Limb (tissue), 2 donors: Measurements from ENCODE around the gene KCNK10.

Experiments used
- DNase-seq, 2 donors: peaks; one replicate each; pipeline ENCODE4 v3.0.0-alpha.2; 2016; ENCODE audit errors: extremely low spot score in 2 of 2

Gene KCNK10, protein sequence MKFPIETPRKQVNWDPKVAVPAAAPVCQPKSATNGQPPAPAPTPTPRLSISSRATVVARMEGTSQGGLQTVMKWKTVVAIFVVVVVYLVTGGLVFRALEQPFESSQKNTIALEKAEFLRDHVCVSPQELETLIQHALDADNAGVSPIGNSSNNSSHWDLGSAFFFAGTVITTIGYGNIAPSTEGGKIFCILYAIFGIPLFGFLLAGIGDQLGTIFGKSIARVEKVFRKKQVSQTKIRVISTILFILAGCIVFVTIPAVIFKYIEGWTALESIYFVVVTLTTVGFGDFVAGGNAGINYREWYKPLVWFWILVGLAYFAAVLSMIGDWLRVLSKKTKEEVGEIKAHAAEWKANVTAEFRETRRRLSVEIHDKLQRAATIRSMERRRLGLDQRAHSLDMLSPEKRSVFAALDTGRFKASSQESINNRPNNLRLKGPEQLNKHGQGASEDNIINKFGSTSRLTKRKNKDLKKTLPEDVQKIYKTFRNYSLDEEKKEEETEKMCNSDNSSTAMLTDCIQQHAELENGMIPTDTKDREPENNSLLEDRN

DNA sequence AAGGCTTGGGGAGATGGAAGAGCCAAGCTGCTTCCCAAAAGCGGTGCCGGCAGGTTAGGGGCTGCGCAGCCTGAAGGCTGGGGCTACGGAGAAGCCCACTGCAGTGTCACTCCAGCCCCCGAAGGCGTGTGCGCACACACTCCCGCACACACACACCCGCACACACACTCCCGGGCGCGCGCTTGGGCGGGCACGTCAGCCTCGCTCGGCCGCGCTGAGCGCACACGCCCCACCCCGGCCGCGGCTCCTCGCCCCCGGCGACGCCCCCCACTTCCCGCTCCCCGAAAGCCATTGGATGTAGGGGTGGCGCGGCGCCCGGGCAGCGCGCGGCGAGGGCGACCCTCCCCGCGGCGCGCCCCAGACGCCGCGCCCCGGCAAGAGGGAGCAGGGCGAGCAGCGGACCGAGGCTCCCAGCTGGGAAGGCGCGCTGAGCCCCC is at the start of gene KCNK10:
Gene KCNK10, minus strand, starts transcription at position 184 of the 437 bp plus-strand sequence. CDS start 471 bp downstream, outside the sequence.
- peak in 1 of 2 donors; percentile 74 for DNase-seq

- DNase-seq = no peak
These were observed 46.4 kb upstream of the KCNK10 start for GRCh38 chr14:88369496-88369895.

- DNase-seq = no peak
These were observed 41.8 kb upstream of the KCNK10 start for GRCh38 chr14:88364710-88365413.

GRCh38 chr14:88363644-88364043 is 40.6 kb upstream of the KCNK10 start:
- DNase-seq = no peak

DNA sequence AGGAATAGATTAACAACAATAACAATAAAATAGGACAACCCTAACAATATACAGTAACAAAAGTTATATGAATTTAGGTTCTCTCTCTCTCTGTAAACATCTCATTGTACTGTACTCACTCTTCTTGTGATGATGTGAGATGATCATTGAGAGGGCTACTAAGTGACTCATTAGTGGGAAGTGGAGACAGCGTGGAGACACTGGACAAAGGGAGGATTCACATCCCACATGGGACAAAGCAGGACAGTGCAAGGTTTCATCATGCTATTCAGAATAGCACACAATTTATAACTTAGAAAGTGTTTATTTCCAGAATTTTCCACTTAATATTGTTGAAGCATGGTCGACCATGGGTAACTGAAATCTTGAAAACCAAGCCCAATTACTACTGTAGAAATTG is 36.4 kb upstream of the KCNK10 start:
- no peak for DNase-seq

GRCh38 chr14:88354358-88354757 is 31.3 kb upstream of the KCNK10 start:
- no peak for DNase-seq

- no peak for DNase-seq
These were observed 29.6 kb upstream of the KCNK10 start for GRCh38 chr14:88352698-88353097.

DNA sequence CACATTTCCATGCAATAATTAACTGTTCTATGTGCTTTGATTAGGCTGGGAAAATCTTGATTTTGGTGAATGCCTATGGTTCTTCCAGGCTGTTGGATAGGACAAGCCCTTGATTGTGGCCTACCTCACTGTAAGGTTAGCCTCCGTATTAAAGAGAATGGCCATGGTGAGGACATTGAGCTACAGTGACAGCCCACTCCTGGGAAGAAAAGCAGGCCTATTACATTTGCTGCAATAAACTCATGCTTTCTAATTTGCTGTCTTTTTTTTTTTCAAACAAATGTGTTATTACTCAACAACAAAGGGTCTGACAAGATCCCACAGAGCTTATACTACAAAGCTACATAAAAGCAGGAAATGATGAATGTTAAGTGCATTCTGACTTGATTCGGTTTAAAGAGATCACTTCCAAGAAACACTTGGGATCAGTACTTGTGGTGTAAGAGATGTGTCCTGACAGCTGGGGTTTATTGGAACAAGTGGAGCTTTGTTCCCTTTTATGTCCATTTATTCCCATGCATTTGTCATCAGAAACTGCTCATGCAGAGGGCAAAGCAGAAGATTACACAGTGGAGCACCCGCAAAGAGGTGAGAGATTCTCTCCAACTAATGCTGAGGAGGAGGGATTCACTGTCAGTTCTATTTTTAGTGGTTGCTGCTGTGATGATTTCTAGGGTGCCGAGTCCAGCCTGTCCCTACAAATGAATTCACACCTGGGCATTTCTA is 29.1 kb upstream of the KCNK10 start:
- DNase-seq = peak in 1 of 2 donors; percentile 8

GRCh38 chr14:88348546-88348945 is 25.5 kb upstream of the KCNK10 start:
- DNase-seq = no peak

DNA sequence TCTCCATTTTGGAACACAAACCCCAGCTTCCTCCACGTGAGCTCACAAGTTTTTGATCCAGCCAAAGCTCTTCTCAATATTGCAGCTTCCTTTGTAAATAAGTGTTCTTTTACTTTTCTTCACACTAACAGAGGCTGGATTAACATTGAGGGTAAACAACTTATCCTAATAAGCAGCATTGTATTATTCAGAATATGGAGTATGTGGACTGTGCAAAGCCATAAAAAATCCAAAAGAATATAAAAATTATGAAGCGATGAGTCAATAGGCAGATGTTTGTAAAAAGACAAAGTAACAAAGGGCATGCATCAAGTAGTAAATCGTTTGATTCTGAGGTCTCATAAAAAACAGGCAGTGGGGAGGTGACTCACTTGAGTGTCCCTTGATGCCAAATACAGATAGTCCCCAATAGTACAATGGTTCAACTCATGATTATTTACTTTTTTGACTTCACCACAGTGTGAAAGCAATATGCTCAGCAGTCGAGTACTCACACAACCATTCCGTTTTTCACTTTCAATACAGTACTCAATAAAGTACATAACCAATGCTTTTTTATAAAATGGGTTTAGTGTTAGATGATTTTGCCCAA is 23.1 kb upstream of the KCNK10 start:
- DNase-seq = no peak

DNA sequence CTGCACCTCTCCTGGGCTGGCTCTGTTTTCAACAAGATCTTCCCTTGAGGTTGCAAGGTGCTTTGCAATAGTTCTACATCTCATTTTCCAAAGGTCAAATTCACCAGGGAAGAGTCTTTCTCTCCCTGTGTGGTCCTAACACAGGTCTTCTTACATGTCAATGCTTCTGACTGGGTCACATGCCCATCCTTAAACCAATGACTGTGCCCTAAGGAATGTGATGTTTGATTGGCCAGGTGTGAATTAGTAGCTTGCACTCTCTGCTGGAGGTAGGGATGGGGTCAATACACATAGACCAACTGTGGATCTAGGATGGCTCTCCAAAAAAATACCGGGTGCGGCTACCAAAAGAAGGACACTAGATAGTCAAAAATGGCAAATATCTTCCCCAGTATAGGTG is 19.9 kb upstream of the KCNK10 start:
- DNase-seq = no peak

- DNase-seq = no peak
These were observed 17.3 kb upstream of the KCNK10 start for GRCh38 chr14:88340357-88340756.

DNA sequence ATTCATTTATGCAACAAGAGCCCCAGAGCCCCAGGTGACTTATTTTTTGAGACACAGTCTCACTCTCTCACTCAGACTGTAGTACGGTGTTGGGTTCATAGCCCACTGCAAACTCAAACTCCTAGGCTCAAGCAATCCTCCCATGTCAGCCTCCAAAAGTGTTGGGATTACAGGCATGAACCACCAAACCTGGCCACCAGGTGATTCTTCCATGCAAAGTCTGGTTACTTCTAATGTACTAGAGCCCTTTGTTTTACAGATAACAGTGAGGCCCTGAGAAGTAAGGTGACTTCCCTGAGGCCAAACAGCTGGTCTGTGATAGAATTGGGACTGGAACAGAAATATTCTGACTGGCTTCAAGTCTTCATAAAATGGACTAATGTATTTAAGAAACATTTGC is 10.0 kb upstream of the KCNK10 start:
- DNase-seq = no peak

DNA sequence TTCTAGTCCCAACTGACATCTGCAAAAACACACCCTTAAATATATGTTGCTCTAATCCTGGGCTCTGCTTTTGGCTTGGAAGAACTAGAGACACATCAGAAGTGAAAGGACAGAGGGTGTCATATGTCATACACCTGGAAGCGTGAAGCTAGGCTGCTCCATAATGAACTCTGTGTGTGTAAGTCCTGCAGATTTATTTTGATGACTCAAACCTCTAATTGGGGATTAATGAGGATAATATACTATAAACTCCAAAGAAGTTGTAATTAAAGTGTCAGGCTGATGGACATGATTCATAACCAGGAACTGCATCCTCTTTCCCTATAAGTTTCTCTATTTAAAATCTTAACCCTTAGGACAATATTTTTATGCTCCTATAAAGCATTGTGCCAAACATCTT is 4.4 kb upstream of the KCNK10 start:
- no peak for DNase-seq

DNA sequence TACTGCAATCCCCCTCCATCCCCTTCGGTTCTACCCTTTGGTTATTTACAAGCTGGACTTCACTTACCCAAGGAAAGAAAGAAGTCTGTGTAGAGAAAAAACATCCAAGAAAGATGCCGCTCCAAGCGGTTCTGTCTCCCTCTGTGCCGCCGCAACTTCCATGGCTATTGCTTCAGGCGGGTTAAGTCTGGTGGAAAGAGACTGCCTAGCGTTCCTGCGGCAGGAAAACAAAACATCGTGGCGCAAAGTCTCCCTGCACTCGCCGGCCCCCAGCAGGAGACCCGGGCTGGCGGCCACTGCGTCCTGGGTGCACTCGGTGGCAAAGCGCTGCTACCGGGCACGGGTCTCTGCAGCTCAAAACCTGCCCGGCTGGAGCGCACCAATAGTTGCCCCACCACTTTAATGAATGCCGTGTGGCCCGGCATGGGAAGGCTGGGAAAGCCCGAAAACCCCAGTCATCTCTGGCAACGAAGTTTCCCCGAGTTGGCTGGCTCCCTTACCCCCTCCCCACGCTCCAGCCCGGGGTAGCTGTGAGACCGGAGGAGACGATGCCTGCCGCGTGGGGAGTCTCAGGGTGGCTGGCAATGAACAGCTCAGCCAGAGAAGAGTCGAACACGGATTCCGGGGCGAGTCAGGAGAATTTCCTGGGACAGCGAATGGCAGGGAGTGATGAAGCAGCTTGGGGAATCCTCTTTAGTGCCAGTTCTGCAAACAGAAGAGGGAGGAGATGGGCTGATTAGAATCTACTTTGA is 3.5 kb upstream of the KCNK10 start:
- peak in 1 of 2 donors; percentile 41 for DNase-seq

DNA sequence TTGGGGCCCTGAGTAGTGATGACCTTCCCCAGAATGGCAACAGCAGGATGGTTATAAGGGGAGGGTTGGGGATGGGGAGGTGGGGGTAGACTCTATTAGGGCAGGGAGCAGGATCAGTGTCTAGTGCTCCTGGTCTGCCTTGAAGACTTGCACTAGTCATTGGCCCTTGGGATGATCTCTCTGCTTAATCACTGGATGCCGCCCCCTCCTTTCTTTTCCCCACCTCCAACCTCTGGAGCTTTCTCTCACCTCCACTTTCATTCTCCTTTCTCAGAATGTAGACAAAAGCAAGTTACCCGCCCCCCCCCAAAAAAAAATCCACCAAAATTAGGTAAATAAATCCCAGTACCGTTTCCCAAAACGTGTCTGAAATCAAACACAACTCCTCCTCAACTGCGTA is 2.8 kb upstream of the KCNK10 start:
- DNase-seq = no peak

DNA sequence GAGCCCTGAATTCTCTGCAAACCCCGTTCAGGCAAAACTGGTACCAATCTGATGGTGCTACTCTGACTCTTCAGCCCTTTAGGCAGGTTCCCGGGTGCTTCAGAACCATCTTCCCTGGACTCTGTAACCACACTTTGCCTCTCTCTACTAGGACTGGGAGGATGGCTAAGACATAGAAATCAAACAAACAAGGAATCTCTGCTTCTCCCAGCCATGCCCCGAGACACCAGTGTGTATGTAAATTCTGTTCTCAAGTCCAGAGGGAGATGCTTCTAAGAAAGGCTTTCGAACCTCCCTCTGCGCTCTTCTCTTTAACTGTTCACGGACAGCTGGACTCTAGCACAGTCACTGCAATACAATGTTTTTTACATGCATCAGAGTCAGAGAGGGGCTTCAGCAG is 1.9 kb upstream of the KCNK10 start:
- DNase-seq = no peak

GRCh38 chr14:88324491-88324890 is 1.4 kb upstream of the KCNK10 start:
- DNase-seq = no peak

DNA sequence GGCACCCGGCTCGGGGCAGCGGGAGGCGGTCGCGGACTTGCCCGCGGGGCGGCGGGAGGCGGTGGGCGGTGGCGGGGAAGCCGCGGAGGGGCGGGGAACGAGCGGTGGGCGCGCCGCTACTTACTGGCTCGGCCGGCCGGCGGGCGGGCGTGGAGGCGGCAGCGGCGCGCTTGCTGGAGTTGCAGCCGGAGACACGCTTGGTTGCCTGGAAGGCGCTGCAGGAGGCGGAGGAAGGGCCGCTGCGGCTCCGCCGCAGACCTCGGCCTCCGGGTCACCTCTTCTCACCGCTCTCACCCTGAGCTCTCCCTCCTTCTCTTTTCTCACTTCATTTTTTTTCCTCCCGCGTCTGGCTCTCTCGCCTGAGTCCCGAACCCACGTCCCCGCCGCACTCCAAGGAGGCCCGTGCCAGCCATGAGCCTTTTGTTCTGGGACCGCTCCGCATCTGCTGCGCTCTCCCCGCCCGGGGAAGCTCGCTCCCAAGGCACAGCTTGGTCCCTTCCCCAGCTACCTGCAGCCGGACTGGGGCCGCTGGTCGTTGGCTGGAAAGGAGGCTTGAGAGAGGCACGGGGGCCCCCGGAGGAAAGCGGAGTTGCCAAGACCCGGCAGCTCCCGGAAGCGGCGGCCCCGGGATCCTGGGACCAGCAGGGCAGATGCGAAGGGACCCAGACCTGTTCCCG is 592 bp upstream of the KCNK10 start:
- DNase-seq = peak; percentile 38 to 81

DNA sequence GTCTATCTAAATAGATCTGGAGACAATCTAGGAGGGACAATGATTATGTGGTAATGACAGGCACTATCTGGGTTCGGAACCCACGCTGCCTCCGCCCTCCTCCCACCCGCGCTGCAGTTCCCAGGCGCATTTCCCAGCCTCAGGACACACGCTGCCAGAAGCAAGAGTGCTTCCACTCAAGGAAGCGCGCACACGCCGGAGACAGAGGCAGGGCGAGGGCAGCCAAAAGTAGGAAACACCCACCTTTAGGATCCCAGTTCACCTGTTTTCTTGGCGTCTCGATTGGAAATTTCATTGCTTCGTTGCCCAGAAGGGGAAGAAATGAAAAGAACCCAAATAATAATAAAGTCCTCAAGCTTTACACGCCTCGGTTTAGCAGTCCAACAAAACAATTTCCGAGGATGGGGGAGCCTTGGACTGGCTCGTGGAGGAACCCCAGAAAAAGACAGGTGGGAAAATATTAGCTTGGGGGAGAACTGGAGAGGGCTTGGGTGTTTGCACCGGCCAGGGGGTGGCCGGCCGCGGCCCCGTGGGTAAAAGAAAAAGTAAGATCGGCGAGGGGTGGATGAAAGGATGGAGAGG is 474 bp downstream of the KCNK10 start:
- peak in 1 of 2 donors; percentile 38 for DNase-seq
